Fibroblast of mammary gland (primary cell): ENCODE data around the gene OR6P1.

ENCODE experiments used
- DNase-seq: peaks from one replicate; pipeline ENCODE4 v3.0.0-alpha.2; 2010; ENCODE audit warnings: low read depth
- H3K4me3 ChIP-seq: 2 replicates; pipeline ENCODE4 v1.5.1; 2011; ENCODE audit warnings: low read depth, mild to moderate bottlenecking, low read length, moderate library complexity; ENCODE audit not compliant: control insufficient read depth
- TF ChIP-seq, protein P1 (sequence below): conservative IDR thresholded peaks from 2 replicates; pipeline ENCODE4 v1.5.1; 2011; ENCODE audit warnings: low read depth, low read length, inconsistent platforms; ENCODE audit not compliant: control insufficient read depth, insufficient read depth

Gene OR6P1

GRCh38 chr1:158559696-158560095 is 10.7 kb downstream of the OR6P1 start:
- TF ChIP-seq, protein P1, sequence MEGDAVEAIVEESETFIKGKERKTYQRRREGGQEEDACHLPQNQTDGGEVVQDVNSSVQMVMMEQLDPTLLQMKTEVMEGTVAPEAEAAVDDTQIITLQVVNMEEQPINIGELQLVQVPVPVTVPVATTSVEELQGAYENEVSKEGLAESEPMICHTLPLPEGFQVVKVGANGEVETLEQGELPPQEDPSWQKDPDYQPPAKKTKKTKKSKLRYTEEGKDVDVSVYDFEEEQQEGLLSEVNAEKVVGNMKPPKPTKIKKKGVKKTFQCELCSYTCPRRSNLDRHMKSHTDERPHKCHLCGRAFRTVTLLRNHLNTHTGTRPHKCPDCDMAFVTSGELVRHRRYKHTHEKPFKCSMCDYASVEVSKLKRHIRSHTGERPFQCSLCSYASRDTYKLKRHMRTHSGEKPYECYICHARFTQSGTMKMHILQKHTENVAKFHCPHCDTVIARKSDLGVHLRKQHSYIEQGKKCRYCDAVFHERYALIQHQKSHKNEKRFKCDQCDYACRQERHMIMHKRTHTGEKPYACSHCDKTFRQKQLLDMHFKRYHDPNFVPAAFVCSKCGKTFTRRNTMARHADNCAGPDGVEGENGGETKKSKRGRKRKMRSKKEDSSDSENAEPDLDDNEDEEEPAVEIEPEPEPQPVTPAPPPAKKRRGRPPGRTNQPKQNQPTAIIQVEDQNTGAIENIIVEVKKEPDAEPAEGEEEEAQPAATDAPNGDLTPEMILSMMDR = no peak
- no peak for DNase-seq
- no peak overlapping the region for H3K4me3 ChIP-seq

DNA sequence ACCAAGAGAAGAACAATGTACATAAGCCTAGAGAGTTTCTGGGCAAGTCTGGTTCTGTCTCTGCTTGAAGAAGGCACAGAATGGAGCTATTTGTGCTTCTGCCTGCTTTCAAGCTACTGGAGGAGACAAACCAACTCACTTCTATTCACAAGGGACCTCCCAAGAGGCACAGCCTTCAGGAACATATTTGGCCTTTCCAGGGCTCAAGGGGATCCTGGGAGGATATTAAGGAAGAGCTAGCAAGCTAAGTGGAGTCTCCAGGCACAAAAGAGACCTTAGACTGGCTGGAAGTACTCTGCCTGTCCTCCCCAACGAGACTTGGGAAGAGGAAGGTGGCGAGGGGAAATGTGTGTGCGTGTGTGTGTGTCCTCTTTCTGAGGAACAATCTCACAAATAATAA is 16.0 kb downstream of the OR6P1 start, which contains the start of gene OR6Y1:
Gene OR6Y1 (minus strand): TSS at position 54 of the 400 bp plus-strand sequence. CDS start 6,300 bp downstream, outside the sequence.
- no peak for DNase-seq
- H3K4me3 ChIP-seq = no peak within 1 kb of the TSS
- TF ChIP-seq, protein P1 = no peak

DNA sequence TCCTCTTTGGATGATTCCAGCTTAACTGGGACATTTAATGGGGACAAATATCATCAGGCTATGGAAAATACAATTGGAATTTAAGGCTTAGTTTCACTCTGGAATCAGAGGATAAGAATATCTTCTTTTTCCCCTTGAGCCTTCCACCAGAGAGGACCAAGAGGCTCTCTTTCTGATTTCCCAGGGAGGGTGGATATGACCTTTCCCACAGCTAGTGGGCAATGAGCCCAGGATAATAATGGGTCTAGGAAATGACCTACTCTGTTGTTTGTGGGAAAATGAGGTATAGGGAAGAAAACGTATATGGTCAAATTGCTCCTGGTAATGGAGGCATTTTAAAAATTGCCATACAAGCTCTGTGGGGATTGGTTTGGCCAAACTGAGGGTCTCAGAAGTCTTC is 18.1 kb downstream of the OR6P1 start:
- TF ChIP-seq, protein P1 = no peak
- no peak for DNase-seq
- H3K4me3 ChIP-seq = no peak overlapping the region

- no peak overlapping the region for H3K4me3 ChIP-seq
- TF ChIP-seq, protein P1 = no peak
- DNase-seq = no peak
Observed at GRCh38 chr1:158547533-158547932, 22.8 kb downstream of the OR6P1 start.

- no peak for DNase-seq
- no peak overlapping the region for H3K4me3 ChIP-seq
Observed at GRCh38 chr1:158537609-158538008, 32.8 kb downstream of the OR6P1 start.

DNA sequence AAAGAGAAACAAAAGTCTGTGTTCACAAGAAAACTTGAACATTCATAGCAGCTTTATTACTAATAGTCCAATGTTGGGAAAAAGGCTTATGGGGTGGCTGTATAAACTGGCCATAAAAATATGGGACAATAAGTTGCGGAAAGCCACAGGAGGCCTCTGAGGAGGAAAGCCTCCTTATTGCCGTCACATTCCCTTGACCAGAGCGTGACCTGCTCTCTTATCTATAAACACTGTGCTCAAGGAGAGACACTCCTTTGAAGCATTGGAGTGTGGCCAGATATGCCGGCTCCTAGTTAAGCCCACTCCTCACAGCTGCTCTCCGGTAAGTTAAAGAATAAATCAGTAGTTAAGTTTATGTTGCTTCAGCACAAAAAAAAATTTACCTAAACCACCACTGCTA is 35.9 kb downstream of the OR6P1 start:
- TF ChIP-seq, protein P1 = no peak
- DNase-seq = no peak
- H3K4me3 ChIP-seq = no peak overlapping the region

More at GRCh38 chr1:158537609-158538008, 32.8 kb downstream of the OR6P1 start:
- TF ChIP-seq, protein P1 = no peak

DNA sequence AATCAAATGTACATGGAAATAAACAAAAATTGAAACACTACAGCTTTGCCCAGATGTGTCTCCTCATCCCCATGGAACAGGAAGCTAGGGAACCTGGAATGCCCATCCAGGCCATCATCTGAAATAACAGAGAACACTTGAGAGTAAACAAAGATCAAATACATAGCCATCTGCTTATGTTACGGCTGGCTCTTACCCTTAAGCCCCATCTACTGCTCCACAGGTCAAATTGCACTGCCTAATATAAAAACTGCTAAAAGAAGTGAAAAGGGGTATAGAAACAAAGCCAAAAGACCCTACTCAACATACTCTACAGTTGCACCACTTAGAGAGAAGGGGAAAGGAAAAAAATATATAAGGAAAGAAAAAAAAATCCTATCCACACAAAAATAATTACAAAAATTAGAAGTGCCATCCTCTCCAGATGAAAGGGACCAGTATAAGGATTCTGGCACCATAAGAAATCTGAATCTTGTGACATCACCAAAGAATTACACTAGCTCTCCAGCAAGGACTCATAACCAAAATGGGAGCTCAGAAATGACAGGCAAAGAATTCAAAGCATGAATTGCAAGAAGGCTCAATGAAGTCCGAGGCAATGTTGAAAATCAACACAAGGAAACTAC is 43.1 kb downstream of the OR6P1 start:
- TF ChIP-seq, protein P1 = peak; percentile 64
- no peak overlapping the region for H3K4me3 ChIP-seq
- DNase-seq = peak; percentile 48
